HepG2 (cell line): ENCODE data around the gene GMPPB. TPM values are rescaled to one million over a fixed set of nuclear protein-coding genes. Genes with fewer than 3 reads are reported as not detected.

ENCODE experiments used
- ARID2 ChIP-seq: sonication (generic); formaldehyde crosslinking; IDR thresholded peaks from 2 replicates; pipeline ENCODE4 v1.8.1; 2022; ENCODE audit warnings: mild to moderate bottlenecking, missing genetic modification reagents, borderline replicate concordance
- CEBPB ChIP-seq: IDR thresholded peaks from 2 replicates; pipeline ENCODE4 v1.6.1; 2011; ENCODE audit warnings: low read depth, low read length, improper control_type of control experiment, borderline replicate concordance
- FOXM1 ChIP-seq: sonication (generic); formaldehyde crosslinking; IDR thresholded peaks from 2 replicates; pipeline ENCODE4 v1.5.0; 2020; ENCODE audit warnings: missing genetic modification reagents
- NR2F1 ChIP-seq, 2 experiments: fragments of 450-650 bp in 1 of 2; formaldehyde crosslinking in 1 of 2; IDR thresholded peaks; 2 replicates each; pipeline versions ENCODE4 v1.5.0 to v1.6.1; 2016 to 2020; ENCODE audit warnings: mild to moderate bottlenecking in 1 of 2, missing compliant biosample characterization in 1 of 2, missing genetic modification reagents in 1 of 2, moderate library complexity in 1 of 2
- XBP1 ChIP-seq: sonication (generic); formaldehyde crosslinking; IDR thresholded peaks from 2 replicates; pipeline ENCODE4 v1.5.0; 2020; ENCODE audit warnings: missing genetic modification reagents
- ZNF564 ChIP-seq: sonication (generic); formaldehyde crosslinking; IDR thresholded peaks from 2 replicates; pipeline ENCODE4 v1.8.1; 2023; ENCODE audit warnings: mild to moderate bottlenecking, missing genetic modification reagents
- polyA plus RNA-seq, 8 experiments: library from polyadenylated mRNA; depleted of rRNA in 3 of 8; stranded (reverse) in 7 of 8; unstranded in 1 of 8; fragments of >200 nt; fragmentation: Illumina TruSeq in 4 of 8; extraction: Trizol in 4 of 8; gene quantifications; 2 replicates each; pipeline versions ENCODE4 v1.2.1 to v1.2.3, GENCODE V29; 2011 to 2016; ENCODE audit warnings: low read depth in 4 of 8, missing spikeins in 1 of 8, mixed read lengths in 1 of 8; ENCODE audit not compliant: insufficient read depth in 1 of 8
- total RNA-seq, 5 experiments: library from RNA; depleted of rRNA; stranded (reverse); fragments of >200 nt; fragmentation: Illumina TruSeq; extraction: Trizol; gene quantifications; 2 replicates each; pipeline ENCODE4 v1.2.3, GENCODE V29; 2016; ENCODE audit warnings: low read depth in 1 of 5
- TF ChIP-seq, protein P1 (sequence below): sonication (generic); formaldehyde crosslinking; IDR thresholded peaks from 2 replicates; pipeline ENCODE4 v1.4.0; 2020; ENCODE audit warnings: missing genetic modification reagents
- TF ChIP-seq, protein P2 (sequence below): sonication (generic); formaldehyde crosslinking; IDR thresholded peaks from 2 replicates; pipeline ENCODE4 v1.4.0; 2020; ENCODE audit warnings: missing genetic modification reagents, mild to moderate bottlenecking, borderline replicate concordance
- TF ChIP-seq, protein P3 (sequence below), 2 experiments: sonication (generic) in 1 of 2; formaldehyde crosslinking in 1 of 2; IDR thresholded peaks; 2 replicates each; pipeline versions ENCODE4 v1.4.0 to v1.6.1; 2016 to 2020; ENCODE audit warnings: borderline replicate concordance in 1 of 2, low read depth in 1 of 2, mild to moderate bottlenecking in 1 of 2, missing genetic modification reagents in 1 of 2
- TF ChIP-seq, protein P4 (sequence below): sonication (generic); formaldehyde crosslinking; IDR thresholded peaks from one replicate; pipeline ENCODE4 v1.5.1; 2020; ENCODE audit warnings: mild to moderate bottlenecking, missing genetic modification reagents; ENCODE audit errors: not compliant biosample characterization

Gene GMPPB
- total and polyA plus RNA-seq, 2 of the 13 experiments (the other 11 are each of a cell fraction or from before 2014, with no cell fraction given) = 6.5 to 23.1 TPM

DNA sequence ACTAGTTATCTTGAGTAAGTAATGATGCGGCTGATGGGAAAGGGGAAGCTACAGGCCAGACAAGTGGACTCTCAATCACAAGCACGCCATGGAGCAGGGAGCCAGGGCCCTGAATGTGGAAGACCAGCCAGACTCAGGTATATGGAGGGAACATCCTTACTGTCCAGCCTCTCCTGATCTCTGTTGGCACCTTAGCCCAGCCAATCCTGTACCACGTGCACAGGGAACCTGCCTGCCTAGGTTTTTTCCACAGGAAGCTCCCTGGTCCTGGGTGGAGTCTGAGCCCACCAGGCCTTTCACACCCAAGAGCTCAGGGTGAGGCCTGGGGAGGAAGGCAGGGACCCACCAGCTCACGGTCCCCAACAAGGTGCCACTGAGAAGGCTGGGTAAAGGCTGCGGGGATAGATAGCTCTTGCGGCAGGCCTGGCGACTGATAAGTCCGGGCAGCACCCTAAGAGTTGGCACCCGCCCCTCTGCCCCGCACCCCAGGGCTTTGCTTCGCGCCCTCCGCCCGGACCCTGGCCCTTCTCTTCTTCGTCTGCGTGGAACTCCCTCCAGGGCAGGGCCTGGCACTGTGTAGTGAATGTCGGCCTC, 50.5 kb downstream of the GMPPB start (continued):
- TF ChIP-seq, protein P1, sequence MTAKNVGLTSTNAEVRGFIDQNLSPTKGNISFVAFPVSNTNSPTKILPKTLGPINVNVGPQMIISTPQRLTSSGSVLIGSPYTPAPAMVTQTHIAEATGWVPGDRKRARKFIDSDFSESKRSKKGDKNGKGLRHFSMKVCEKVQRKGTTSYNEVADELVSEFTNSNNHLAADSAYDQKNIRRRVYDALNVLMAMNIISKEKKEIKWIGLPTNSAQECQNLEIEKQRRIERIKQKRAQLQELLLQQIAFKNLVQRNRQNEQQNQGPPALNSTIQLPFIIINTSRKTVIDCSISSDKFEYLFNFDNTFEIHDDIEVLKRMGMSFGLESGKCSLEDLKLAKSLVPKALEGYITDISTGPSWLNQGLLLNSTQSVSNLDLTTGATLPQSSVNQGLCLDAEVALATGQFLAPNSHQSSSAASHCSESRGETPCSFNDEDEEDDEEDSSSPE (CRISPR knock-in tag) = no peak
- no peak for TF ChIP-seq ARID2
- TF ChIP-seq, protein P2, sequence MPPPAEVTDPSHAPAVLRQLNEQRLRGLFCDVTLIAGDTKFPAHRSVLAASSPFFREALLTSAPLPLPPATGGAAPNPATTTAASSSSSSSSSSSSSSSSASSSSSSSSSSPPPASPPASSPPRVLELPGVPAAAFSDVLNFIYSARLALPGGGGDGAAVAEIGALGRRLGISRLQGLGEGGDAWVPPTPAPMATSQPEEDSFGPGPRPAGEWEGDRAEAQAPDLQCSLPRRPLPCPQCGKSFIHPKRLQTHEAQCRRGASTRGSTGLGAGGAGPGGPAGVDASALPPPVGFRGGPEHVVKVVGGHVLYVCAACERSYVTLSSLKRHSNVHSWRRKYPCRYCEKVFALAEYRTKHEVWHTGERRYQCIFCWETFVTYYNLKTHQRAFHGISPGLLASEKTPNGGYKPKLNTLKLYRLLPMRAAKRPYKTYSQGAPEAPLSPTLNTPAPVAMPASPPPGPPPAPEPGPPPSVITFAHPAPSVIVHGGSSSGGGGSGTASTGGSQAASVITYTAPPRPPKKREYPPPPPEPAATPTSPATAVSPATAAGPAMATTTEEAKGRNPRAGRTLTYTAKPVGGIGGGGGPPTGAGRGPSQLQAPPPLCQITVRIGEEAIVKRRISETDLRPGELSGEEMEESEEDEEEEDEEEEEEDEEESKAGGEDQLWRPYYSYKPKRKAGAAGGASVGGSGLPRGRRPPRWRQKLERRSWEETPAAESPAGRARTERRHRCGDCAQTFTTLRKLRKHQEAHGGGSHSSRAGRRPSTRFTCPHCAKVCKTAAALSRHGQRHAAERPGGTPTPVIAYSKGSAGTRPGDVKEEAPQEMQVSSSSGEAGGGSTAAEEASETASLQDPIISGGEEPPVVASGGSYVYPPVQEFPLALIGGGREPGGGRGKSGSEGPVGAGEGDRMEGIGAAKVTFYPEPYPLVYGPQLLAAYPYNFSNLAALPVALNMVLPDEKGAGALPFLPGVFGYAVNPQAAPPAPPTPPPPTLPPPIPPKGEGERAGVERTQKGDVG (CRISPR knock-in tag) = no peak
- no peak for TF ChIP-seq CEBPB
- TF ChIP-seq XBP1 (CRISPR knock-in tag) = no peak
- TF ChIP-seq, protein P3, sequence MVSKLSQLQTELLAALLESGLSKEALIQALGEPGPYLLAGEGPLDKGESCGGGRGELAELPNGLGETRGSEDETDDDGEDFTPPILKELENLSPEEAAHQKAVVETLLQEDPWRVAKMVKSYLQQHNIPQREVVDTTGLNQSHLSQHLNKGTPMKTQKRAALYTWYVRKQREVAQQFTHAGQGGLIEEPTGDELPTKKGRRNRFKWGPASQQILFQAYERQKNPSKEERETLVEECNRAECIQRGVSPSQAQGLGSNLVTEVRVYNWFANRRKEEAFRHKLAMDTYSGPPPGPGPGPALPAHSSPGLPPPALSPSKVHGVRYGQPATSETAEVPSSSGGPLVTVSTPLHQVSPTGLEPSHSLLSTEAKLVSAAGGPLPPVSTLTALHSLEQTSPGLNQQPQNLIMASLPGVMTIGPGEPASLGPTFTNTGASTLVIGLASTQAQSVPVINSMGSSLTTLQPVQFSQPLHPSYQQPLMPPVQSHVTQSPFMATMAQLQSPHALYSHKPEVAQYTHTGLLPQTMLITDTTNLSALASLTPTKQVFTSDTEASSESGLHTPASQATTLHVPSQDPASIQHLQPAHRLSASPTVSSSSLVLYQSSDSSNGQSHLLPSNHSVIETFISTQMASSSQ (IDR thresholded peaks at IDR 0.05; ENCODE audit: low read depth) = no peak
- TF ChIP-seq, protein P3 (CRISPR knock-in tag; IDR thresholded peaks at IDR 0.05; ENCODE audit: borderline replicate concordance) = no peak
- TF ChIP-seq ZNF564 = no peak
- TF ChIP-seq, protein P4, sequence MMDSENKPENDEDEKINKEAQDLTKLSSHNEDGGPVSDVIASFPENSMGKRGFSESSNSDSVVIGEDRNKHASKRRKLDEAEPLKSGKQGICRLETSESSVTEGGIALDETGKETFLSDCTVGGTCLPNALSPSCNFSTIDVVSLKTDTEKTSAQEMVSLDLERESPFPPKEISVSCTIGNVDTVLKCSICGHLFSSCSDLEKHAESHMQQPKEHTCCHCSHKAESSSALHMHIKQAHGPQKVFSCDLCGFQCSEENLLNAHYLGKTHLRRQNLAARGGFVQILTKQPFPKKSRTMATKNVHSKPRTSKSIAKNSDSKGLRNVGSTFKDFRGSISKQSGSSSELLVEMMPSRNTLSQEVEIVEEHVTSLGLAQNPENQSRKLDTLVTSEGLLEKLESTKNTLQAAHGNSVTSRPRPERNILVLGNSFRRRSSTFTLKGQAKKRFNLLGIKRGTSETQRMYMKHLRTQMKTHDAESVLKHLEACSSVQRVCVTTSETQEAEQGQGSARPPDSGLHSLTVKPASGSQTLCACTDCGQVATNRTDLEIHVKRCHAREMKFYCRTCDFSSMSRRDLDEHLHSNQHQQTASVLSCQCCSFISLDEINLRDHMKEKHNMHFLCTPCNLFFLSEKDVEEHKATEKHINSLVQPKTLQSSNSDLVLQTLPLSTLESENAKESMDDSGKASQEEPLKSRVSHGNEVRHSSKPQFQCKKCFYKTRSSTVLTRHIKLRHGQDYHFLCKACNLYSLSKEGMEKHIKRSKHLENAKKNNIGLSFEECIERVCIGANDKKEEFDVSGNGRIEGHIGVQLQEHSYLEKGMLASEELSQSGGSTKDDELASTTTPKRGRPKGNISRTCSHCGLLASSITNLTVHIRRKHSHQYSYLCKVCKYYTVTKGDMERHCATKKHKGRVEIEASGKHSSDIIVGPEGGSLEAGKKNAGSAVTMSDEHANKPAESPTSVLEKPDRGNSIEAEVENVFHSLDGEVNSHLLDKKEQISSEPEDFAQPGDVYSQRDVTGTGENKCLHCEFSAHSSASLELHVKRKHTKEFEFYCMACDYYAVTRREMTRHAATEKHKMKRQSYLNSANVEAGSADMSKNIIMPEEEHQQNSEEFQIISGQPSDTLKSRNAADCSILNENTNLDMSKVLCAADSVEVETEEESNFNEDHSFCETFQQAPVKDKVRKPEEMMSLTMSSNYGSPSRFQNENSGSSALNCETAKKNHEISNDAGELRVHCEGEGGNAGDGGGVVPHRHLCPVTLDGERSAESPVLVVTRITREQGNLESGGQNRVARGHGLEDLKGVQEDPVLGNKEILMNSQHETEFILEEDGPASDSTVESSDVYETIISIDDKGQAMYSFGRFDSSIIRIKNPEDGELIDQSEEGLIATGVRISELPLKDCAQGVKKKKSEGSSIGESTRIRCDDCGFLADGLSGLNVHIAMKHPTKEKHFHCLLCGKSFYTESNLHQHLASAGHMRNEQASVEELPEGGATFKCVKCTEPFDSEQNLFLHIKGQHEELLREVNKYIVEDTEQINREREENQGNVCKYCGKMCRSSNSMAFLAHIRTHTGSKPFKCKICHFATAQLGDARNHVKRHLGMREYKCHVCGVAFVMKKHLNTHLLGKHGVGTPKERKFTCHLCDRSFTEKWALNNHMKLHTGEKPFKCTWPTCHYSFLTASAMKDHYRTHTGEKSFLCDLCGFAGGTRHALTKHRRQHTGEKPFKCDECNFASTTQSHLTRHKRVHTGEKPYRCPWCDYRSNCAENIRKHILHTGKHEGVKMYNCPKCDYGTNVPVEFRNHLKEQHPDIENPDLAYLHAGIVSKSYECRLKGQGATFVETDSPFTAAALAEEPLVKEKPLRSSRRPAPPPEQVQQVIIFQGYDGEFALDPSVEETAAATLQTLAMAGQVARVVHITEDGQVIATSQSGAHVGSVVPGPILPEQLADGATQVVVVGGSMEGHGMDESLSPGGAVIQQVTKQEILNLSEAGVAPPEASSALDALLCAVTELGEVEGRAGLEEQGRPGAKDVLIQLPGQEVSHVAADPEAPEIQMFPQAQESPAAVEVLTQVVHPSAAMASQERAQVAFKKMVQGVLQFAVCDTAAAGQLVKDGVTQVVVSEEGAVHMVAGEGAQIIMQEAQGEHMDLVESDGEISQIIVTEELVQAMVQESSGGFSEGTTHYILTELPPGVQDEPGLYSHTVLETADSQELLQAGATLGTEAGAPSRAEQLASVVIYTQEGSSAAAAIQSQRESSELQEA (CRISPR knock-in tag) = no peak
- no peak; a peak in 1 of 4 replicates for TF ChIP-seq NR2F1 (CRISPR knock-in tag; IDR thresholded peaks at IDR 0.05)
- TF ChIP-seq FOXM1 (CRISPR knock-in tag) = no peak
